Adipocyte (in vitro differentiated cells): ENCODE data around the gene SEC61A2.
A peak's percentile ranks its signal among the peaks of the same experiment; 100 is the strongest.

Experiments
- DNase-seq: peaks from one replicate; pipeline ENCODE4 v3.0.0-alpha.2; 2015; ENCODE audit warnings: low read depth
- H3K27me3 ChIP-seq: replicated peaks from 2 replicates; pipeline ENCODE4 v1.7.0; 2013; ENCODE audit warnings: mild to moderate bottlenecking, low read length, moderate library complexity; ENCODE audit not compliant: control insufficient read depth, insufficient read depth
- H3K36me3 ChIP-seq: 2 replicates; pipeline ENCODE4 v1.7.0; 2013; ENCODE audit warnings: low read length, mild to moderate bottlenecking, moderate library complexity; ENCODE audit not compliant: control insufficient read depth, insufficient read depth, severe bottlenecking
- H3K4me1 ChIP-seq: 2 replicates; pipeline ENCODE4 v1.7.0; 2013; ENCODE audit warnings: mild to moderate bottlenecking, low read length, moderate library complexity; ENCODE audit not compliant: control insufficient read depth, insufficient read depth
- H3K4me3 ChIP-seq: 2 replicates; pipeline ENCODE4 v1.7.0; 2013; ENCODE audit warnings: mild to moderate bottlenecking, low read length, moderate library complexity
- H3K9ac ChIP-seq: 2 replicates; pipeline ENCODE4 v1.7.0; 2013; ENCODE audit warnings: mild to moderate bottlenecking, low read length, moderate library complexity
- H3K9me3 ChIP-seq: 2 replicates; pipeline ENCODE4 v1.7.0; 2013; ENCODE audit warnings: mild to moderate bottlenecking, low read length, moderate library complexity; ENCODE audit not compliant: control insufficient read depth

SEC61A2 gene

DNA sequence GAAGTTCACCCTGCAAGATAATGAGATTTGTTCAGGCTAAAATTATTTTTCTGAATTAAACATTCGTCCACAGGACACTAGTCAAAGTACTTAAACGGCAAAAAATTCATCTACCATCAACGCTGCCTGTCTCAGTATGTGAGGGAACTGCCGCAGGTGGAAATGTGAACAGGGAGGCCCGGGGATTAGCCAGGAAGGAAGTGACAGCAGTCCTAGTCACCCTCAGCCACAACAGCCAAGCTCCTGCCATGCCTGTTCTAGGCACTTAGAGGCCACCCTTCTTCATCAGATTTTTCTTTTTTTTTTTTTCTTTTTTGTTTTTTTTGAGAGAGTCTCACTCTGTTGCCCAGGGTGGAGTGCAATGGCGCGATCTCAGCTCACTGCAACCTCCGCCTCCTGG, 56.8 kb downstream of the SEC61A2 start:
- peaks cover 10% of the 10 kb centered on the region for H3K4me1 ChIP-seq
- no peaks in the 10 kb centered on the region for H3K9me3 ChIP-seq
- H3K4me3 ChIP-seq, result no peak overlapping the region
- peaks cover 50% of the 10 kb centered on the region for H3K36me3 ChIP-seq
- DNase-seq, result no peak
- no peak overlapping the region for H3K9ac ChIP-seq
- no peaks in the 10 kb centered on the region for H3K27me3 ChIP-seq

DNA sequence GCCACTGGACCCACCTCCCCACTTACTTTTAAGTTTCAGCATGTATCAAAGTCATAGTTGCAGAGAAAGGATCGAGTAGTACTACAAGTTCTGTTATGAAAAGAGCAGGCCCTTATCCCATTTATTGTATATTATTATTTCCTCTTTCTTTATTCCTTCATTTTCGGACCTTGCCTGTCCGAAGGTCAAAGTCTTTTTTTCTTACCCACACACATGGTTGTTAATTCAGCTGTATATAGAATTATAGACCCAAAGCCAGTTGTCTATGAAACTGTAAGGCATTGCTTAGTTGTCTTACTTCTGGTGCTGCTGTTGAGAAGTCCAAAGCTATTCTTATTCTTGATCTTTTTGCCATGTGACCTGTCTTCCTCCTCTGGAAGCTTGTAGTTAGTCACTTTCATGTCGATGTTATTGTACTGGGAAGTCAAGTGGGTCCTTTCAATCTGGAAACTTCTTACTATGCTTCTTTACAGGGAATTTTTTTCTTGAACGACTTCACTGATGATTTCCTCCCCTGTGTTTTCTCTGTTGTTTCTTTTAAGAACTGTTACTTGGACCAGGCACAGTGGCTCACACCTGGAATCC, 57.9 kb downstream of the SEC61A2 start:
- peaks cover 19% of the 10 kb centered on the region for H3K4me1 ChIP-seq
- no peak for DNase-seq
- no peaks in the 10 kb centered on the region for H3K27me3 ChIP-seq
- H3K9ac ChIP-seq, result no peak overlapping the region
- no peak overlapping the region for H3K4me3 ChIP-seq
- no peaks in the 10 kb centered on the region for H3K9me3 ChIP-seq
- peaks cover 42% of the 10 kb centered on the region for H3K36me3 ChIP-seq

DNA sequence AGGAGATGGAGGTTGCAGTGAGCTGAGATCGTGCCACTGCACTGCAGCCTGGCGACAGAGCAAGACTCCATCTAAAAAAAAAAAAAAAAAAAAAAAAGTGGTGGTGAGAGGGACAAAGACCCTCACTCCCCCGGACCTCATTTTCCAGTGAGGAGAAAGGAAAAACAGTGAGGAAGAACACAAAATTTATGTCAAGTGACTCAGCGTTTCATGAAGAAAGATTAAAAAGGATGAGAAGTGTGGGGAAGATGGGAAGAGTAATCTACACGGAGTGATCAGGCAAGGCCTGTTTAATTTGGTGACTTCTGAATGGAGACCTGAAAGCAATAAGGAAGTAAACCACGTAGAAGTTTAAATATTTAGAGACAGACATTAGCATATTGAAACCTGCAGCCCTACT, 59.2 kb downstream of the SEC61A2 start:
- Histone ChIP-seq H3K9ac (no peak overlapping the region), H3K4me3 (no peak overlapping the region), H3K27me3 (no peaks in the 10 kb centered on the region), H3K4me1 (peaks cover 32% of the 10 kb centered on the region), H3K36me3 (peaks cover 33% of the 10 kb centered on the region), H3K9me3 (no peaks in the 10 kb centered on the region)
- no peak for DNase-seq

DNA sequence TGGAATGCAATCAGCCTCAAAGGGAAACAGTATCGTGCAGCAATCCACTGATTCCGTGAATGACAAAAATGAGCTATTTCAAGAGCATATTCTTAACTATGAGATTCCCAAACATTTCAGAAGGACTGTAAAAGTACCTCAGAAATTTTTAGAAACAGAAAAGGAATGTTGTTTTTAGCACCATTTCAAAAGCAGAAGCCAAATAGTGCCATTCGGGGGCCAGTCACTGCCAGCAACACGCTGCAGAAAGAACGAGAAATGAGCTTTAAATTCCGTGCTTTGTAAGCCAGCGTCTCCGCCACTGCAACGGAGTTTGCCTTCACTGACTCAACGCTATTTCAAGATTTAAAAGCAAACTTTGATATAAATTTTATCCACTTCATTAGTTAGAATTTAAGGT, 59.9 kb downstream of the SEC61A2 start:
- DNase-seq, result no peak
- Histone ChIP-seq H3K9ac (no peak overlapping the region), H3K4me1 (peaks cover 40% of the 10 kb centered on the region), H3K9me3 (no peaks in the 10 kb centered on the region), H3K36me3 (peaks cover 31% of the 10 kb centered on the region), H3K27me3 (no peaks in the 10 kb centered on the region), H3K4me3 (no peak overlapping the region)

DNA sequence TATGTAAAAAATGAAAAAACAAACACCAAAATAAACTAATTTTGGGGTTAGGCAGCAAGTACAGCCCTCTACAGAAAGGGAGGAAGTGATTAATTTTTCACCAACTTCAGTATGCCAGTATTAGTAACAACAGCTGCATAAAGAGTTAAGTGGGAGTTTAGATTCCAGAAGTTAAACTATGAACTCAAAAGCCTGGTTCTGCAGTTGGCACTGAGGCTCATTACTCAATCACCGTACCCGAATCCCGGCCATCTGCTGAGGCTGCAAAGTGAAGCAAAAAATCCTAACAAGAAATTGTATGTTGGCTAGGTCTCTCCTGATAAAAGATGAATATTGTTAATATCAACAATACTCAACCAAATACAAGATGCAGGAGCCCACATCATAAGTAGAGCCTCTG, 62.2 kb downstream of the SEC61A2 start:
- peaks cover 41% of the 10 kb centered on the region for H3K4me1 ChIP-seq
- DNase-seq, result no peak
- peak overlapping the region; percentile 48 for H3K4me3 ChIP-seq
- H3K9ac ChIP-seq, result peak overlapping the region; percentile 27
- H3K36me3 ChIP-seq, result peaks cover 10% of the 10 kb centered on the region
- no peaks in the 10 kb centered on the region for H3K27me3 ChIP-seq
- H3K9me3 ChIP-seq, result no peaks in the 10 kb centered on the region

DNA sequence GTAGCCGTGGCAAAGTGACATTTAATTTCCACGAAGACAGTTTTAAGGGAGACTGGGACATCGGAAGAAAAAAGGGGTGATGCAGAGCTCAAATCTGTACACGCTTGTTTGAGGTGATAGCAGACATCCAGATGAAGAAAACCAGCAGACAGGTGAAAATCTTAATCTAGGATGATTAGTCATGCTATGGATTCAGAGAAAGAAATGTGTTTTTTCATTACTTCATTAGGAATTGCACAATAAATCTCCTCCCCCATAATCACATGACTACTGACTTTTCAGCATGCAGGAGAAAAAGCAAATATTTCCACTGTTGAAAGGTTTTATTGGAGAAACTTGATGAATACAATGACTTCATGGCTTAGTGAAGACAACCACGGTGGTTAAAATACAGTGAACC, 63.7 kb downstream of the SEC61A2 start:
- DNase-seq, result peak; percentile 68
- peaks cover 47% of the 10 kb centered on the region for H3K4me1 ChIP-seq
- H3K4me3 ChIP-seq, result peak overlapping the region; percentile 63
- H3K9me3 ChIP-seq, result no peaks in the 10 kb centered on the region
- H3K9ac ChIP-seq, result peak overlapping the region; percentile 25
- H3K36me3 ChIP-seq, result no peaks in the 10 kb centered on the region
- no peaks in the 10 kb centered on the region for H3K27me3 ChIP-seq

DNA sequence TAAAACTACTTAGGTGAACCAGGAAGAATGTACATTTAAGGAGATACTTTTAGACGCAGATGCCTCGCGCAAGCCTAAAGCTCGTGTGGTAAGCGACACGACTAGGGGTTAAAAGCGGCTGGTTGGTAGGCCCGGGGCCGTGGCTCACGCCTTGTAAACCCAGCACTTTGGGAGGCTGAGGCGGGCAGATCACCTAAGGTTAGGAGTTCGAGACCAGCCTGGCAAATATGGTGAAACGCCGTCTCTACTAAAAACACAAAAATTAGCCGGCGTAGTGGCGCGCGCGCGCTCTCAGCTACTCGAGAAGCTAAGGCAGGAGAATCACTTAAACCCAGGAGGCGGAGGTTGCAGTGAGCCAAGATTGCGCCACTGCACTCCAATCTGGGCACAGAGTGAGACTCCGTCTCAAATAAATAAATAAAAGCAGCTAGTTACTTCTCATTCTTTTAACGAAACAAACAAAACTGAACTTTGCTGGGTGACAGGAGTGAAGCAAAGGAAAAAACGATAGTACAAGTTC, 65.3 kb downstream of the SEC61A2 start:
- H3K9me3 ChIP-seq, result no peaks in the 10 kb centered on the region
- no peaks in the 10 kb centered on the region for H3K27me3 ChIP-seq
- DNase-seq, result peak; percentile 75
- H3K36me3 ChIP-seq, result peaks cover 10% of the 10 kb centered on the region
- H3K4me3 ChIP-seq, result peak overlapping the region; percentile 95
- H3K9ac ChIP-seq, result peak overlapping the region; percentile 95
- H3K4me1 ChIP-seq, result peaks cover 47% of the 10 kb centered on the region

DNA sequence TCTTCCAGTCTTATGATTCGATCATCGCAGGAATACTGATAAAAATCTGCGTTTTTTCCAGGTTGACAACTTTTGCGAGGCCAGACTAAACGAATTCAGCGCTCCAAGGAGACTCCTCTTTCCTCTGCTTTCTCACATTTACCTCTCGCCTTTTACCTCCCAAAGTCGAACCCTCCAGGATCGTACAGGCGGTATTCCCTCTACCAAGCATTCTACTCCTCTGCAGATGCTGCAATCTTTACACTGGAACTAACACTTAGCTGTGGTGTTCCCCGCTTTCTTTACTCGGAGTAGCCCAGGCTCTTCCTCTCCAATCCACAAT, 65.8 kb downstream of the SEC61A2 start:
- peaks cover 46% of the 10 kb centered on the region for H3K4me1 ChIP-seq

DNA sequence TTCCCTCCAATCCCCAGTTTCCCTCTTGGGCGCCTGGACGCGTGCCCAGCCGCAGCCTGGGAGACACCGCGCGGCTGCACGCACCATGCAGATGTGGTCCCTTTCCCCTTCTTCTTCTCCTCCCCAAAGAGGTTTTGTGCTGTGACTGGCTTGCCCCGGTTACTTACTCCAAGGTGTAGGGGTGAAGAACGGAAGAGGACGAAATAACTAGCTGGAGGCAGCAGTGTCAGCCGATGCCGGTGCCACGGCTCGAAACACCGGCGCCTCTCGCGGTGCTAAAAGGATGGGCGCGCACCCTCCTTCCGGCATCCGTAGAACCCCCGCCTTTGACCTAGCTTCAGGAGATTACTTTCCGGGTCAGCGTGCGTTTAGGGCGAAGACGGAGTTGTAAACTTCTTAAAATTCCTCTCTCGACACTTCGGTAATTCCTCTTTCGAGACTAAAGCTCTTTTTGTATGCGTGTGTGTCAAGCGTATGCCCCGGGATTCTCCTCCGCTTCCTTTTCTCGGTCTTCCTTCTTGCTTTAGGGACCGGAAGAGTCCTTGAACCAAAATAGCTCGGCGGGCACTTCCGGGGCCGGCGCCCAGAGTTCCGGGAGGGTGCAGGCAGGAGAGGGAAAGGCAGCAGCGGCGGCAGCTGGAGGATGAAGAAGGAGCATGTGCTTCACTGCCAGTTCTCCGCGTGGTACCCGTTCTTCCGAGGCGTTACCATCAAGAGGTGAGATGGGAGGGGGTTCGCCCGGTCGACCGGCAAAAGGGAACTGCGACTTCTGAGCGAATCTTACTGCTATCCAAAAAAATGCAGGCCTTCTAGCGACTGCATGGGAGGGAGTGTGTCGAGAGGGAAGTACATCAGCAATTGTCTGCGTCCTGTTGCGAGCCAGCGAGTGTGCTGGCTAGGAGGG, 66.4 kb downstream of the SEC61A2 start, which contains the start of the genes CDC123 and NUDT5:
CDC123 (plus strand) TSS at position 586 of the 904 bp plus-strand sequence; CDS start at position 644, 58 bp downstream.
NUDT5 (minus strand) TSS at position 289 of the 904 bp plus-strand sequence. CDS start 9,600 bp downstream, outside the sequence.
- Histone ChIP-seq H3K36me3 (peaks cover 17% of the 10 kb centered on the region), H3K27me3 (no peaks in the 10 kb centered on the region), H3K4me3 (peak within 1 kb of the TSS; percentile 95), H3K4me1 (peaks cover 39% of the 10 kb centered on the region), H3K9me3 (no peaks in the 10 kb centered on the region), H3K9ac (peak within 1 kb of the TSS; percentile 95)
- DNase-seq, result peak; percentile 96

More for the DNA sequence above, 65.8 kb downstream of the SEC61A2 start:
- peaks cover 12% of the 10 kb centered on the region for H3K36me3 ChIP-seq
- DNase-seq, result no peak
- H3K9me3 ChIP-seq, result no peaks in the 10 kb centered on the region
- H3K27me3 ChIP-seq, result no peaks in the 10 kb centered on the region
- peak overlapping the region; percentile 95 for H3K4me3 ChIP-seq
- peak overlapping the region; percentile 95 for H3K9ac ChIP-seq

DNA sequence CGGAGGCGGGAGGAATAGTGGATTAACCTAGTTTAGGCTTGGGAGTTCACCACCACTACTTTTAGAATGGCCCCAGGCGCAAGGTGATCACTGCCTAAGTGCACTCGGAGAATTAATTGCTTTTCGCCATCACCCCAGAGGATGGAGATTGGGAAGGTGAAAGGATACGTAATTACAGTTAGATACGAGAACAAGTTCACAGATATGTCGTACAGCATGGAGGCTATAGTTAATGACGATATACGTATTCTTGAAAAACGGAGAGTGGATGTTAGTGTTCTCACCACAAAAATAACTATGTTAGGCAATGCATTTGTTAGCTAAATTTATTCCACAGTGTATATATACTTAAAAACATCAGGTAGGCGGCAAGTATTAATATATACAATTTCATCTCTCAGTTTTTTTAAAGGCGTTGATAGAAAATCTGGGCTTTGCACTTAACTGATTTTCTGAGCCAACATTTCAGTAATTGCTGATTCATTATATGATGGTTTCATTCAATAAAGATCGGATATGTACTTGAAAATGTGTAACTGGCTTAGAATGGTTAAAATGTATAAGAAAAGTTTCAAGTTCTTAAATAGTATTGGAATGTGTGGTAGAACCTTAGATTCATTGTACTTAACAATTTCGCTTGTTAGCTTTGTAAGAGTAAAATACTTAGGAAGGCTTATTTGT, 67.2 kb downstream of the SEC61A2 start:
- DNase-seq, result no peak
- H3K27me3 ChIP-seq, result no peaks in the 10 kb centered on the region
- H3K9me3 ChIP-seq, result no peaks in the 10 kb centered on the region
- peak overlapping the region; percentile 95 for H3K4me3 ChIP-seq
- H3K9ac ChIP-seq, result peak overlapping the region; percentile 95
- H3K4me1 ChIP-seq, result peaks cover 33% of the 10 kb centered on the region
- H3K36me3 ChIP-seq, result peaks cover 25% of the 10 kb centered on the region

DNA sequence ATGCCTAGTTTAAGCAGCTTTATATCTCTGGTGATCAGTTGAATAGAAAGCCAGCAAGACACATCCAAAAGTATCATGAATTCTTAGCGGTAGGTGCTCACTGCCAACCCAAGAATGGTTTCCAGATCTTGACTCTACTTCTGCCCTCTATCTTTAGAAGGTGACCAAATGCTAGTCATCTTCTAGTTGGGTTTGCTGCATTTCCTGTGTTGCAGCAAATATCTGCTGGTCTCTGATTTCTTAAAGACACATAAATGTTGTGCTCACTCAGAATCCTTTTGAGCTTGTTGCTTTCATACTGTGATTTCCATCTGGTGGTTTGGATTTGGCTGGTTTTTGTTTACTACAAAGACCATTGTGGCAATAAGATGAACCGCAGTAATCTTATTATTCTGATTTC, 68.7 kb downstream of the SEC61A2 start:
- DNase-seq, result no peak
- no peaks in the 10 kb centered on the region for H3K9me3 ChIP-seq
- peaks cover 40% of the 10 kb centered on the region for H3K36me3 ChIP-seq
- H3K4me3 ChIP-seq, result no peak overlapping the region
- H3K9ac ChIP-seq, result no peak overlapping the region
- peaks cover 20% of the 10 kb centered on the region for H3K4me1 ChIP-seq
- H3K27me3 ChIP-seq, result no peaks in the 10 kb centered on the region
